Stimulated activated effector memory CD8-positive, alpha-beta T cell treated with anti-CD3 and anti-CD28 coated beads, Interleukin-12 subunit alpha, Interleukin-12 subunit beta, amount 100 ng/mL, for 72 hours (primary cell): ENCODE data around the gene LIPJ.

ENCODE experiments used
- ATAC-seq: fragments of 150-1000 bp; cut with Tn5 transposase; 2 replicates; pipeline ENCODE4 v1.10.0; 2021
- DNase-seq, 2 donors: peaks; one replicate each; pipeline ENCODE4 v3.0.0; 2021 to 2022; ENCODE audit warnings: low spot score in 2 of 2
- H3K27ac Mint-ChIP-seq: one replicate; pipeline ENCODE4 v1.8.0; 2022; ENCODE audit warnings: mild to moderate bottlenecking, mixed read lengths
- H3K36me3 Mint-ChIP-seq: one replicate; pipeline ENCODE4 v1.8.0; 2022; ENCODE audit warnings: mild to moderate bottlenecking, mixed read lengths
- H3K4me1 Mint-ChIP-seq: one replicate; pipeline ENCODE4 v1.8.0; 2022; ENCODE audit warnings: mixed read lengths
- H3K4me3 Mint-ChIP-seq: one replicate; pipeline ENCODE4 v1.8.0; 2022; ENCODE audit warnings: mild to moderate bottlenecking, mixed read lengths
- H3K9me3 Mint-ChIP-seq: one replicate; pipeline ENCODE4 v1.8.0; 2022; ENCODE audit warnings: mixed read lengths

Gene LIPJ

GRCh38 chr10:88565072-88565471 lies 21.5 kb upstream of the LIPJ start:
- no peaks in the 10 kb centered on the region for H3K4me1 Mint-ChIP-seq
- no peak overlapping the region for H3K27ac Mint-ChIP-seq
- ATAC-seq (no peak), DNase-seq (no peak)
- no peak overlapping the region for H3K4me3 Mint-ChIP-seq
- H3K9me3 Mint-ChIP-seq = no peaks in the 10 kb centered on the region
- no peaks in the 10 kb centered on the region for H3K36me3 Mint-ChIP-seq

GRCh38 chr10:88582411-88582805 lies 4.2 kb upstream of the LIPJ start:
- peaks cover 11% of the 10 kb centered on the region for H3K4me1 Mint-ChIP-seq
- H3K4me3 Mint-ChIP-seq = peak overlapping the region; percentile 86
- no peaks in the 10 kb centered on the region for H3K9me3 Mint-ChIP-seq
- H3K27ac Mint-ChIP-seq = peak overlapping the region; percentile 96
- peaks cover 7% of the 10 kb centered on the region for H3K36me3 Mint-ChIP-seq
- ATAC-seq = no peak
- DNase-seq = no peak

GRCh38 chr10:88582806-88583583 lies 3.6 kb upstream of the LIPJ start, which contains the start of gene RNLS:
Gene RNLS (minus strand): TSS chr10:88583318.
- H3K27ac Mint-ChIP-seq = peak within 1 kb of the TSS; percentile 96
- DNase-seq = peak; percentile 59 to 87
- H3K4me3 Mint-ChIP-seq = peak within 1 kb of the TSS; percentile 86
- H3K4me1 Mint-ChIP-seq = peaks cover 11% of the 10 kb centered on the region
- ATAC-seq = peak; percentile 91
- no peaks in the 10 kb centered on the region for H3K9me3 Mint-ChIP-seq
- peaks cover 7% of the 10 kb centered on the region for H3K36me3 Mint-ChIP-seq

- DNase-seq (no peak), ATAC-seq (no peak)
- Mint-ChIP-seq H3K36me3 (peaks cover 7% of the 10 kb centered on the region), H3K9me3 (no peaks in the 10 kb centered on the region), H3K4me1 (peaks cover 11% of the 10 kb centered on the region), H3K4me3 (peak overlapping the region; percentile 86), H3K27ac (peak overlapping the region; percentile 96)
Measured at GRCh38 chr10:88583584-88583957, 3.0 kb upstream of the LIPJ start.

GRCh38 chr10:88592381-88592780 lies 5.8 kb downstream of the LIPJ start:
- H3K4me1 Mint-ChIP-seq = no peaks in the 10 kb centered on the region
- no peaks in the 10 kb centered on the region for H3K9me3 Mint-ChIP-seq
- H3K4me3 Mint-ChIP-seq = no peak overlapping the region
- ATAC-seq (no peak), DNase-seq (no peak)
- H3K36me3 Mint-ChIP-seq = no peaks in the 10 kb centered on the region
- H3K27ac Mint-ChIP-seq = no peak overlapping the region

- no peaks in the 10 kb centered on the region for H3K4me1 Mint-ChIP-seq
- ATAC-seq (no peak), DNase-seq (no peak)
- H3K27ac Mint-ChIP-seq = no peak overlapping the region
- no peaks in the 10 kb centered on the region for H3K9me3 Mint-ChIP-seq
- H3K4me3 Mint-ChIP-seq = no peak overlapping the region
- H3K36me3 Mint-ChIP-seq = no peaks in the 10 kb centered on the region
Measured at GRCh38 chr10:88592906-88593305, 6.3 kb downstream of the LIPJ start.

- Mint-ChIP-seq H3K4me3 (no peak overlapping the region), H3K9me3 (no peaks in the 10 kb centered on the region), H3K27ac (no peak overlapping the region), H3K4me1 (no peaks in the 10 kb centered on the region), H3K36me3 (no peaks in the 10 kb centered on the region)
- DNase-seq (no peak), ATAC-seq (no peak)
Measured at GRCh38 chr10:88594482-88594881, 7.9 kb downstream of the LIPJ start.

GRCh38 chr10:88598055-88598454 lies 11.5 kb downstream of the LIPJ start:
- Mint-ChIP-seq H3K4me1 (no peaks in the 10 kb centered on the region), H3K27ac (no peak overlapping the region), H3K9me3 (no peaks in the 10 kb centered on the region), H3K4me3 (no peak overlapping the region), H3K36me3 (no peaks in the 10 kb centered on the region)
- ATAC-seq = no peak
- DNase-seq = no peak

- Mint-ChIP-seq H3K36me3 (no peaks in the 10 kb centered on the region), H3K4me1 (no peaks in the 10 kb centered on the region), H3K27ac (no peak overlapping the region), H3K9me3 (no peaks in the 10 kb centered on the region), H3K4me3 (no peak overlapping the region)
- ATAC-seq (no peak), DNase-seq (no peak)
Measured at GRCh38 chr10:88608052-88608732, 21.6 kb downstream of the LIPJ start.

- no peak overlapping the region for H3K4me3 Mint-ChIP-seq
- ATAC-seq = no peak
- DNase-seq = no peak
- no peak overlapping the region for H3K27ac Mint-ChIP-seq
- H3K36me3 Mint-ChIP-seq = no peaks in the 10 kb centered on the region
- H3K4me1 Mint-ChIP-seq = no peaks in the 10 kb centered on the region
- H3K9me3 Mint-ChIP-seq = no peaks in the 10 kb centered on the region
Measured at GRCh38 chr10:88608780-88609179, 22.2 kb downstream of the LIPJ start.

GRCh38 chr10:88616250-88616977 lies 29.9 kb downstream of the LIPJ start:
- Mint-ChIP-seq H3K4me1 (no peaks in the 10 kb centered on the region), H3K27ac (no peak overlapping the region), H3K9me3 (no peaks in the 10 kb centered on the region), H3K36me3 (no peaks in the 10 kb centered on the region), H3K4me3 (no peak overlapping the region)
- no peak for ATAC-seq
- no peak for DNase-seq

GRCh38 chr10:88617772-88618300 lies 31.3 kb downstream of the LIPJ start:
- Mint-ChIP-seq H3K27ac (no peak overlapping the region), H3K4me3 (no peak overlapping the region), H3K4me1 (no peaks in the 10 kb centered on the region), H3K36me3 (no peaks in the 10 kb centered on the region), H3K9me3 (no peaks in the 10 kb centered on the region)
- ATAC-seq = no peak
- DNase-seq = no peak

GRCh38 chr10:88618496-88618895 lies 31.9 kb downstream of the LIPJ start:
- Mint-ChIP-seq H3K4me1 (no peaks in the 10 kb centered on the region), H3K4me3 (no peak overlapping the region), H3K36me3 (no peaks in the 10 kb centered on the region), H3K9me3 (no peaks in the 10 kb centered on the region), H3K27ac (no peak overlapping the region)
- DNase-seq (no peak), ATAC-seq (no peak)

GRCh38 chr10:88620441-88620840 lies 33.9 kb downstream of the LIPJ start:
- no peaks in the 10 kb centered on the region for H3K4me1 Mint-ChIP-seq
- no peaks in the 10 kb centered on the region for H3K36me3 Mint-ChIP-seq
- no peak overlapping the region for H3K27ac Mint-ChIP-seq
- no peak for ATAC-seq
- H3K4me3 Mint-ChIP-seq = no peak overlapping the region
- H3K9me3 Mint-ChIP-seq = no peaks in the 10 kb centered on the region
- DNase-seq = no peak

GRCh38 chr10:88623835-88624234 lies 37.3 kb downstream of the LIPJ start:
- H3K4me3 Mint-ChIP-seq = no peak overlapping the region
- ATAC-seq (no peak), DNase-seq (no peak)
- H3K27ac Mint-ChIP-seq = no peak overlapping the region
- no peaks in the 10 kb centered on the region for H3K4me1 Mint-ChIP-seq
- H3K9me3 Mint-ChIP-seq = no peaks in the 10 kb centered on the region
- H3K36me3 Mint-ChIP-seq = no peaks in the 10 kb centered on the region
